Activated gamma-delta T cell (primary cell): Measurements from ENCODE around the gene CLTRN.
"Not testable (repeated sequence)": the region's sequence is repeated elsewhere in the genome, so short reads cannot be mapped to it uniquely, and the experiment has no call there.

ENCODE experiments used
- DNase-seq: peaks from one replicate; lab custom pipeline; 2025; lab: John Stamatoyannopoulos, UW

CLTRN gene

GRCh38 chrX:15647510-15647909, 17.1 kb downstream of the CLTRN start:
- DNase-seq: not testable (repeated sequence)

GRCh38 chrX:15646543-15646942, 18.1 kb downstream of the CLTRN start:
- DNase-seq: no peak

GRCh38 chrX:15646031-15646430, 18.6 kb downstream of the CLTRN start:
- no peak for DNase-seq

GRCh38 chrX:15645266-15645665, 19.3 kb downstream of the CLTRN start:
- DNase-seq: no peak

- no peak for DNase-seq
Measured at GRCh38 chrX:15644560-15644872, 20.1 kb downstream of the CLTRN start.

- no peak for DNase-seq
Measured at GRCh38 chrX:15643786-15644559, 20.6 kb downstream of the CLTRN start.

- no peak for DNase-seq
Measured at GRCh38 chrX:15631637-15632036, 33.0 kb downstream of the CLTRN start.

GRCh38 chrX:15623054-15623453, 41.6 kb downstream of the CLTRN start:
- no peak for DNase-seq

GRCh38 chrX:15619053-15619755, 45.4 kb downstream of the CLTRN start:
- DNase-seq: no peak

GRCh38 chrX:15617111-15617510, 47.5 kb downstream of the CLTRN start:
- DNase-seq: no peak

- DNase-seq: no peak
Measured at GRCh38 chrX:15616531-15616930, 48.1 kb downstream of the CLTRN start.

- no peak for DNase-seq
Measured at GRCh38 chrX:15607067-15607466, 57.5 kb downstream of the CLTRN start.

GRCh38 chrX:15606136-15606535, 58.5 kb downstream of the CLTRN start:
- no peak for DNase-seq

- no peak for DNase-seq
Measured at GRCh38 chrX:15605226-15605625, 59.4 kb downstream of the CLTRN start.

- DNase-seq: no peak
Measured at GRCh38 chrX:15602761-15603160, 61.8 kb downstream of the CLTRN start.

- DNase-seq: no peak
Measured at GRCh38 chrX:15601932-15602331, 62.7 kb downstream of the CLTRN start.

GRCh38 chrX:15600745-15601144, 63.9 kb downstream of the CLTRN start, which contains the start of gene ACE2:
ACE2 (minus strand) TSS chrX:15600960; CDS start chrX:15600911, 49 bp downstream.
- DNase-seq: no peak

GRCh38 chrX:15600049-15600448, 64.6 kb downstream of the CLTRN start:
- no peak for DNase-seq

GRCh38 chrX:15599461-15599860, 65.1 kb downstream of the CLTRN start:
- DNase-seq: no peak

GRCh38 chrX:15598026-15598425, 66.6 kb downstream of the CLTRN start:
- no peak for DNase-seq

GRCh38 chrX:15594371-15594770, 70.2 kb downstream of the CLTRN start:
- DNase-seq: no peak

GRCh38 chrX:15579778-15580747, 84.5 kb downstream of the CLTRN start:
- no peak for DNase-seq
